ENCODE results near the gene ARRB1. TPM values are rescaled to one million over a fixed set of nuclear protein-coding genes. Genes with fewer than 3 reads are reported as not detected.
A peak's percentile ranks its signal among the peaks of the same experiment; 100 is the strongest.

ARRB1 gene
- total RNA-seq, 1 experiment from 2014 or later = 116 TPM

GRCh38 chr11:75298191-75298975, 53.1 kb downstream of the ARRB1 start:
- DNase-seq = no peak
- Histone ChIP-seq H3K36me3 (replicated peaks; ENCODE audit: control insufficient read depth, insufficient read depth, low read length) (no peaks in the 10 kb centered on the region), H3K4me3 (ENCODE audit: insufficient read depth, low read depth, low read length) (no peak overlapping the region), H3K27me3 (ENCODE audit: control insufficient read depth, insufficient read depth, low read length) (no peaks in the 10 kb centered on the region)

GRCh38 chr11:75293903-75294302, 57.6 kb downstream of the ARRB1 start:
- no peaks in the 10 kb centered on the region for H3K27me3 ChIP-seq (ENCODE audit: control insufficient read depth, insufficient read depth, low read length)
- H3K4me3 ChIP-seq (ENCODE audit: insufficient read depth, low read depth, low read length) = no peak overlapping the region
- DNase-seq = no peak
- H3K36me3 ChIP-seq (replicated peaks; ENCODE audit: control insufficient read depth, insufficient read depth, low read length) = no peaks in the 10 kb centered on the region

- no peak overlapping the region for H3K4me3 ChIP-seq (ENCODE audit: insufficient read depth, low read depth, low read length)
- DNase-seq = no peak
- H3K36me3 ChIP-seq (replicated peaks; ENCODE audit: control insufficient read depth, insufficient read depth, low read length) = no peaks in the 10 kb centered on the region
- no peaks in the 10 kb centered on the region for H3K27me3 ChIP-seq (ENCODE audit: control insufficient read depth, insufficient read depth, low read length)
Measured at GRCh38 chr11:75292943-75293342, 58.5 kb downstream of the ARRB1 start.

- DNase-seq = no peak
- no peak overlapping the region for H3K4me3 ChIP-seq (ENCODE audit: insufficient read depth, low read depth, low read length)
- H3K27me3 ChIP-seq (ENCODE audit: control insufficient read depth, insufficient read depth, low read length) = no peaks in the 10 kb centered on the region
- no peaks in the 10 kb centered on the region for H3K36me3 ChIP-seq (replicated peaks; ENCODE audit: control insufficient read depth, insufficient read depth, low read length)
Measured at GRCh38 chr11:75291741-75292140, 59.7 kb downstream of the ARRB1 start.

- Histone ChIP-seq H3K27me3 (ENCODE audit: control insufficient read depth, insufficient read depth, low read length) (no peaks in the 10 kb centered on the region), H3K36me3 (replicated peaks; ENCODE audit: control insufficient read depth, insufficient read depth, low read length) (no peaks in the 10 kb centered on the region), H3K4me3 (ENCODE audit: insufficient read depth, low read depth, low read length) (no peak overlapping the region)
- no peak for DNase-seq
Measured at GRCh38 chr11:75289919-75290318, 61.5 kb downstream of the ARRB1 start.

- H3K4me3 ChIP-seq (ENCODE audit: insufficient read depth, low read depth, low read length) = no peak overlapping the region
- H3K36me3 ChIP-seq (replicated peaks; ENCODE audit: control insufficient read depth, insufficient read depth, low read length) = no peaks in the 10 kb centered on the region
- DNase-seq = no peak
- H3K27me3 ChIP-seq (ENCODE audit: control insufficient read depth, insufficient read depth, low read length) = no peaks in the 10 kb centered on the region
Measured at GRCh38 chr11:75289511-75289760, 62.0 kb downstream of the ARRB1 start.

- H3K4me3 ChIP-seq (ENCODE audit: insufficient read depth, low read depth, low read length) = no peak overlapping the region
- no peaks in the 10 kb centered on the region for H3K27me3 ChIP-seq (ENCODE audit: control insufficient read depth, insufficient read depth, low read length)
- no peak for DNase-seq
- H3K36me3 ChIP-seq (replicated peaks; ENCODE audit: control insufficient read depth, insufficient read depth, low read length) = no peaks in the 10 kb centered on the region
Measured at GRCh38 chr11:75287579-75287978, 63.9 kb downstream of the ARRB1 start.

- no peaks in the 10 kb centered on the region for H3K36me3 ChIP-seq (replicated peaks; ENCODE audit: control insufficient read depth, insufficient read depth, low read length)
- no peaks in the 10 kb centered on the region for H3K27me3 ChIP-seq (ENCODE audit: control insufficient read depth, insufficient read depth, low read length)
- no peak for DNase-seq
- H3K4me3 ChIP-seq (ENCODE audit: insufficient read depth, low read depth, low read length) = no peak overlapping the region
Measured at GRCh38 chr11:75286826-75287465, 64.5 kb downstream of the ARRB1 start.

GRCh38 chr11:75285776-75286360, 65.6 kb downstream of the ARRB1 start:
- no peaks in the 10 kb centered on the region; the same call in 1 of the 2 replicates for H3K36me3 ChIP-seq (replicated peaks; ENCODE audit: control insufficient read depth, insufficient read depth, low read length)

GRCh38 chr11:75283391-75283931, 68.0 kb downstream of the ARRB1 start:
- peak; percentile 66 for DNase-seq
- Histone ChIP-seq H3K4me3 (ENCODE audit: insufficient read depth, low read depth, low read length) (no peak overlapping the region), H3K27me3 (ENCODE audit: control insufficient read depth, insufficient read depth, low read length) (no peaks in the 10 kb centered on the region), H3K36me3 (replicated peaks; ENCODE audit: control insufficient read depth, insufficient read depth, low read length) (no peaks in the 10 kb centered on the region; the same call in none of the 2 replicates)

More at GRCh38 chr11:75285776-75286360, 65.6 kb downstream of the ARRB1 start:
- H3K27me3 ChIP-seq (ENCODE audit: control insufficient read depth, insufficient read depth, low read length) = no peaks in the 10 kb centered on the region
- no peak overlapping the region for H3K4me3 ChIP-seq (ENCODE audit: insufficient read depth, low read depth, low read length)
- no peak for DNase-seq

GRCh38 chr11:75281469-75282095, 69.9 kb downstream of the ARRB1 start:
- no peaks in the 10 kb centered on the region for H3K27me3 ChIP-seq (ENCODE audit: control insufficient read depth, insufficient read depth, low read length)
- no peak overlapping the region for H3K4me3 ChIP-seq (ENCODE audit: insufficient read depth, low read depth, low read length)
- DNase-seq = no peak
- H3K36me3 ChIP-seq (replicated peaks; ENCODE audit: control insufficient read depth, insufficient read depth, low read length) = peaks cover 2% of the 10 kb centered on the region

- no peak for DNase-seq
- H3K27me3 ChIP-seq (ENCODE audit: control insufficient read depth, insufficient read depth, low read length) = no peaks in the 10 kb centered on the region
- no peak overlapping the region for H3K4me3 ChIP-seq (ENCODE audit: insufficient read depth, low read depth, low read length)
- H3K36me3 ChIP-seq (replicated peaks; ENCODE audit: control insufficient read depth, insufficient read depth, low read length) = peaks cover 2% of the 10 kb centered on the region
Measured at GRCh38 chr11:75280770-75281468, 70.5 kb downstream of the ARRB1 start.

- peaks cover 2% of the 10 kb centered on the region for H3K36me3 ChIP-seq (replicated peaks; ENCODE audit: control insufficient read depth, insufficient read depth, low read length)
- peak; percentile 96 for DNase-seq
Measured at GRCh38 chr11:75280227-75280701, 71.2 kb downstream of the ARRB1 start.

GRCh38 chr11:75279273-75279672, 72.2 kb downstream of the ARRB1 start:
- Histone ChIP-seq H3K27me3 (ENCODE audit: control insufficient read depth, insufficient read depth, low read length) (no peaks in the 10 kb centered on the region), H3K36me3 (replicated peaks; ENCODE audit: control insufficient read depth, insufficient read depth, low read length) (peaks cover 2% of the 10 kb centered on the region), H3K4me3 (ENCODE audit: insufficient read depth, low read depth, low read length) (no peak overlapping the region)
- peak; percentile 64 for DNase-seq

More at GRCh38 chr11:75280227-75280701, 71.2 kb downstream of the ARRB1 start:
- H3K27me3 ChIP-seq (ENCODE audit: control insufficient read depth, insufficient read depth, low read length) = no peaks in the 10 kb centered on the region
- H3K4me3 ChIP-seq (ENCODE audit: insufficient read depth, low read depth, low read length) = no peak overlapping the region

Measured in H7 (cell line).